ENCODE data around the gene NHERF1. TPM values are rescaled to one million over a fixed set of nuclear protein-coding genes. Genes with fewer than 3 reads are reported as not detected.

NHERF1 gene
- total RNA-seq, 3 donors from 2014 or later, result 15.8 to 82.8 (median 36.4) TPM

- Histone ChIP-seq H3K36me3 (no peaks in the 10 kb centered on the region), H3K4me1 (no peaks in the 10 kb centered on the region), H3K27ac (no peak overlapping the region), H3K9me3 (no peaks in the 10 kb centered on the region), H3K4me3 (no peak overlapping the region), H3K27me3 (peaks cover 0 to 21% of the 10 kb centered on the region in 2 donors)
- DNase-seq (ENCODE audit: low spot score in 2 of 2), result no peak
- TF ChIP-seq POLR2AphosphoS5 (IDR thresholded peaks at IDR 0.05) (no peak), POLR2A (IDR thresholded peaks at IDR 0.05) (no peak), CTCF (IDR thresholded peaks at IDR 0.05) (no peak)
- intact Hi-C loops (cut with DNase I; ENCODE audit: low total_unique reads), result no loop called here
Measured at GRCh38 chr17:74732042-74732867, 16.2 kb upstream of the NHERF1 start.

GRCh38 chr17:74733365-74734122 lies 14.9 kb upstream of the NHERF1 start:
- intact Hi-C loops (cut with DNase I; ENCODE audit: low total_unique reads), result no loop called here
- H3K27ac ChIP-seq, result no peak overlapping the region
- H3K27me3 ChIP-seq, result peaks cover 0 to 33% of the 10 kb centered on the region in 2 donors
- no peaks in the 10 kb centered on the region for H3K36me3 ChIP-seq
- TF ChIP-seq POLR2A (IDR thresholded peaks at IDR 0.05) (no peak), CTCF (IDR thresholded peaks at IDR 0.05) (no peak), POLR2AphosphoS5 (IDR thresholded peaks at IDR 0.05) (no peak)
- H3K9me3 ChIP-seq, result no peaks in the 10 kb centered on the region
- H3K4me1 ChIP-seq, result no peaks in the 10 kb centered on the region
- DNase-seq (ENCODE audit: low spot score in 2 of 2), result no peak
- H3K4me3 ChIP-seq, result no peak overlapping the region

- Histone ChIP-seq H3K36me3 (no peaks in the 10 kb centered on the region), H3K27me3 (peaks cover 0 to 40% of the 10 kb centered on the region in 2 donors), H3K27ac (no peak overlapping the region), H3K9me3 (no peaks in the 10 kb centered on the region), H3K4me1 (no peaks in the 10 kb centered on the region), H3K4me3 (no peak overlapping the region)
- DNase-seq (ENCODE audit: low spot score in 2 of 2), result no peak
- TF ChIP-seq POLR2A (IDR thresholded peaks at IDR 0.05) (no peak), POLR2AphosphoS5 (IDR thresholded peaks at IDR 0.05) (no peak)
- intact Hi-C loops (cut with DNase I; ENCODE audit: low total_unique reads), result no loop called here
Measured at GRCh38 chr17:74734256-74734655, 14.2 kb upstream of the NHERF1 start.

- Histone ChIP-seq H3K36me3 (no peaks in the 10 kb centered on the region), H3K4me1 (no peaks in the 10 kb centered on the region), H3K9me3 (no peaks in the 10 kb centered on the region), H3K27ac (no peak within 1 kb of the TSS), H3K4me3 (peak within 1 kb of the TSS; percentile 25 to 62 (median 40)), H3K27me3 (peaks cover 0 to 56% of the 10 kb centered on the region in 2 donors)
- TF ChIP-seq CTCF (IDR thresholded peaks at IDR 0.05), result no peak
- no peak for TF ChIP-seq POLR2A (IDR thresholded peaks at IDR 0.05)
- no peak for TF ChIP-seq POLR2AphosphoS5 (IDR thresholded peaks at IDR 0.05)
- intact Hi-C loops (cut with DNase I; ENCODE audit: low total_unique reads), result no loop called here
- DNase-seq (ENCODE audit: low spot score in 2 of 2), result no peak
Measured at GRCh38 chr17:74736513-74737298, 11.7 kb upstream of the NHERF1 start, which contains the start of gene RAB37. Gene RAB37, plus strand, starts transcription at chr17:74737256. Its CDS starts 17 bp downstream, at chr17:74737273.

GRCh38 chr17:74737299-74738050 lies 11.0 kb upstream of the NHERF1 start:
- no peak for TF ChIP-seq CTCF (IDR thresholded peaks at IDR 0.05)
- no peak for TF ChIP-seq POLR2A (IDR thresholded peaks at IDR 0.05)
- no peak for TF ChIP-seq POLR2AphosphoS5 (IDR thresholded peaks at IDR 0.05)
- Histone ChIP-seq H3K4me3 (peak overlapping the region; percentile 25 to 62 (median 40)), H3K9me3 (no peaks in the 10 kb centered on the region), H3K27ac (no peak overlapping the region), H3K4me1 (no peaks in the 10 kb centered on the region), H3K36me3 (no peaks in the 10 kb centered on the region), H3K27me3 (peaks cover 0 to 61% of the 10 kb centered on the region in 2 donors)
- no peak for DNase-seq (ENCODE audit: low spot score in 2 of 2)
- intact Hi-C loops (cut with DNase I; ENCODE audit: low total_unique reads), result no loop called here

Measured in breast epithelium (tissue), 4 donors.